HG02588 (cell line): ENCODE data around the gene RBMS1.

Experiments used
- ATAC-seq: cut with Tn5 transposase; IDR thresholded peaks from one replicate; pipeline ENCODE4 v1.9.1; 2021; ENCODE audit warnings: mild to moderate bottlenecking, moderate library complexity; ENCODE audit not compliant: unreplicated experiment

Gene RBMS1

DNA sequence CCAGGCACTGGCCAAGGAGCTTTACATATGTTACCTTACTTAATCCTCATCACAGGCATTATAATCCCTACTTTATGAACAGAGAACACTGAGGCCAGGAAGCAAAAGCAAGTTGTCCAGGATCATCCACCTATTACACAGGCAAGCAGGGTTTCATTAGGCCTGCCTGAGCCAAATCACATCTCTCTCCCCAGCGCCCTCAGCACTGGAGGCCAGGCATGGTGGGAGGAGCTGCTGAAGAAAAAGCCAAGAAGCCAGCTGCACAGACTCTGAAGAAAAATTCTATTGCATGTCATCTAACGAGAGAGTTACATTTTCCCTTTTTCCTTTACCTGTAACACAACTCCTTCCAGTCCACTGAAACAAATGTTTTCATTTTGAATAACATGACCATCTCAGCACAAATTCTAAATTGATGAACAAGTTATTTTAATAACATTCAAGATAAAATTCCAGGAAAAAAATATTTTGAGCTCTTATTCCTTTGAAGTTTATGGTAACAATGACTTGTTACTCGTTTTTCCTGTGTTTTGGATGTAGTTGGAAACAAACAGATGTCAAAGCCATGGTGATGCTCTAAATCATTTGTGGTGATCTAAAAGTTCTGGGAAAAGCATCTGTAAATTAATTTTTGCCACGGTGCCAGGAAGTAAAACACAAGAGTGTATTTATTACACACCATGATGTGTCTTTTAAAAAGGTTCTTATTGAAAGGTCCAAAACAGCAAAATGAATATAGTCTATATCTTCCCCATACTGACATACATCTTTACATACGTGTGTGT lies 154.5 kb downstream of the RBMS1 start:
- ATAC-seq = no peak

- ATAC-seq = no peak
Observed at GRCh38 chr2:160337728-160338127, 155.9 kb downstream of the RBMS1 start.

- ATAC-seq = no peak
Observed at GRCh38 chr2:160336635-160337034, 157.0 kb downstream of the RBMS1 start.

DNA sequence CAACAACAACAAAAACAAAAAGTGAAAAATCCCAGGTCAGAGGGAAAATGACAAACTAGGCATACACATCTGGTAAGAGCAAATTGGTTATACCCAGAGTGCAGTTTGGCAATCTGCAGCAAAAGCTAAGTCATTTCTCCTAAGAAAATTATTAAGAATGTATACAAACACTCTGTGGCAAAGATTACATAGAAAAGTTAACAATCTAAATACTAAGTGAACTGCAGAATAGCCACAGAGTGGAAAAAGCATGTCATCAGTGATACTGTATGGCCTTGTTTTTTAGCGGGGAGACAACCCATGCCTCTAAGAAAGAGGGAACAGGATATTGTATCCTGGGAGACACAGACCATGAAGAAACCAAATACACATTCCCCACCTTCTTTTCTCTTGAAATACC lies 157.5 kb downstream of the RBMS1 start:
- ATAC-seq = no peak

GRCh38 chr2:160335441-160335840 lies 158.2 kb downstream of the RBMS1 start:
- no peak for ATAC-seq

DNA sequence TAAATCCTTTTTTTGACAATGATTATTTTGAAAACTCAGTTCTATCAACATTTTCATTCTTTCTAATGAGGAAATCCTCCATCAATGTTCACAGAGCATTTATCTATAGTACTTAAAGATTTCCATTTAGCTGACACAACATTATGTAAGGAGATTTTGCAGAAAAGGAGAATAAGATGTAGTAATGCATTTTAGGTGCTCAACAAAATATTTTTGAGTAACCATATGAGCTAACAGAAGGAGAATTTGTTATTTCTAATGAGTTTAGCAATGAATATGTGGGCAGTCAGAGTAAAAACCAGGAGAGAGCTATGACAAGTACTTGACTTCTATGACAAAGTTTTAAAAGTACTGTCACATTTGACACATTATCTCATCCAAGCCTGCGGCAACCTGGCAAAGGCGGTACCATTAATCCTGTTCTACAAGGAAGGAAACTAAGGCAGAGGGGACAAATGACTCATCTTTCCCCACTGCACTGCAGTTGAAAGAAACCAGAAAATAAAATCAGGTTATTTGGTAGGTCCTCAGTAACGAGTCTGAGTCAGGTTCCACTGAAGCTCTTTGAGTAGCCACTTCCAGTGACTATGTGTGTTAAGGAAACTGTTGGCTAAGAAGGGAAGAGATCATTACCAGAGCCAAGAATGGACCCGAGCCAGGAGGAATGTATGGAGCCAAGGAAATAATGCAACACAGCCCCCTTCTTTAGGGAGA lies 159.4 kb downstream of the RBMS1 start:
- ATAC-seq = no peak

DNA sequence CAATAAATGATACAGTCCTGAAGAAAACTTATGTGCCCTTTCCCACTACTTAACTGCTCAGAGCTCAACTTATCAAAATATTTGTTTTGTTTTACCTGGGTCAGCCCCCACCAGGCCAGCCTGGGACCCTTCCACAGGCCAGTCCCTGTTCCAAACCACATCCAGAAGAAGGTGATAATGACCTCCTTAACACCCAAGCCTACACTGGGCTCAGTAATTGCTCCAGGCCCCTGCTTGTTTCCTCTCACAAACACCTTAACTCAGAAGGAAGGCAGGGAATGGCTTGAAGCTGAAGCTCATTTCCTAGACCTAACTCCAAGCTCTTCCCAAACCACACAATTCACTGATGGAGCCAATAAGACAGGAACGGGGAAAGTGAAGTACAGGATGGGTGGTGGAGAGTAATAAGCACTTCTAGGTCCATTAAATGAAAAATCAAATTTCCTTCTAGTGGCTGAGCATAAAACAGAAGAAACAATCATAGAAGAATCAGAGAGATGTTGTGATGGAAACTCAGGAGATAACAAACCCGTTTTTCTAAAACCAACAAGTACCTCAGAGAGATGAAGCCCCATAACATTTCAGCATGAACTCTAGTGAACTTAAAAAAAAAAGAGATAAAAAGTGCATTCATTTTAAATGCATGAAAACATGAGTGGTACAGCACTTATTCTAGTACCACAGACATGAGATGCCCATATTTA lies 160.1 kb downstream of the RBMS1 start:
- ATAC-seq = no peak

DNA sequence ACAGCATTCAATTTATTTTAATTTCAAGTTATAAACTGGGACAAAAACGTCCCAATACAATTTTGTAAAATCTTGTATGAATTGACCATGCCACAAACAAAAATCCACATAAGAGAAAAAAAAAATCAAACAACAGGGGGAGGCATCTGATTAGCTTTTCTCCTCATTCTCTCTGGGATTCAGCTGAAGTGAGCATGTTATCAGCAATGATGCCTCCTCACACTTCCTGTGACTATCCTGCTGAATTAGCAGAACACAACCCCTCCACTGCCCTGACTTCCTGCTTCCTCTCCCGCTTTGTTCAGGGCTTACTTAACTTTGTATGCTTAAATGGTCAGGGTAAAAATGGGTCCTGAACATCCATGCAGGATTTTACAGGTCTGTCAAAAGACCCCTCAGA lies 161.3 kb downstream of the RBMS1 start:
- no peak for ATAC-seq

DNA sequence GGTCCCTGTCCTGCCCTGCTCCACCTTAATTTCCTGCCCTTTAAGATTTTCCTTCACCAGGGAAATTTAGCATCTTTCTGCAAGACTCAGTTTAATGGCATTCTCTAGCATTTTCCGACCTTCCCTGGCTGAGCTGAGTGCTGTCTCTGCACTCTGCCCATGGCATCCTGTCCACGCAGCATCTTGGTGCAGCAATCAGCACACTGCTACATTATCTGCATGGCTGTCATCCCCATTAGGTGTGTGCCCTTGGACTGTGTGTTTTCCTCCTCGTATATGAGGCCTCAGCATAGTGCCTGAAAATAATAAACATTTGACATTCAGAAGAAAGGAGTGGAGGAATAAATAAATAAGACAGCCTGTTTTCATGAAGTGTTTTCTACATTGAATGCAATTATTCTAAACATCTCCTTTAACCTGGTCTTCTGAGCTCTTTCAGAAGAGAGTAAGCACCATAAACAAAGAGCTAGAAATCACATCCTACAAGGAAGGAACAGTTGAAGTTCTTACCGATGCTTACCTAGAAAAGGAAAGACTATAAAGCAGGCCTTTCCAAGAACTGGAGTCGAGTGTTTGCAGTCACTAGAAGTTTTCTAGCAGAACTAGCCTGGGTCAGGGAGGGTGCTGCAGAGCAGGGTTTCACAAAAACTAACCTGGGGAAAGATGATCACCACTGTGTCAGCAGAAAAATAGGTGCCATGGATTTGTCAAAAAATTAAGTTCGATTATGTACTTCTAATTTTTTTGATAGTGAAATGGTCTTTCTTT lies 162.2 kb downstream of the RBMS1 start:
- no peak for ATAC-seq

- ATAC-seq = no peak
Observed at GRCh38 chr2:160328811-160329527, 164.6 kb downstream of the RBMS1 start.

DNA sequence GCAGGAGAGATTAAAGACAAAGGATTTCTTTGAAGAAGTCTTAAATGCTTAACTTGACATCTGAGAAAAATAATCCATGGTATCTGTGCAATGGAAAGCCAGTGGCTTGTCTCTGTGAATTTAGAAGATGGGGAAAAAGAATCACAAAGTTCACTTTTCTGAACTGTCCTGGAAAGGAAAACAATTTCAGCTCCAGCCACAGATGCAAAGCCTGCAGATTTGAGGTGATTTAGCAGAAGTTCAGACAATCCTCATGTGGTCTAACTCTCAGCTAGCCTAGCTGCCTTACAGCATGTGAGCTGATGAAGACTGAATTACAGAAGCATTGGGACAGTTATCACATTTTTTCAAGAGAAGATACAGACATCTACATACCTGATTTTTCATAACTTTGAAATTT lies 166.8 kb downstream of the RBMS1 start:
- ATAC-seq = no peak

- ATAC-seq = no peak
Observed at GRCh38 chr2:160325418-160325817, 168.2 kb downstream of the RBMS1 start.

- ATAC-seq = no peak
Observed at GRCh38 chr2:160324917-160325316, 168.7 kb downstream of the RBMS1 start.

DNA sequence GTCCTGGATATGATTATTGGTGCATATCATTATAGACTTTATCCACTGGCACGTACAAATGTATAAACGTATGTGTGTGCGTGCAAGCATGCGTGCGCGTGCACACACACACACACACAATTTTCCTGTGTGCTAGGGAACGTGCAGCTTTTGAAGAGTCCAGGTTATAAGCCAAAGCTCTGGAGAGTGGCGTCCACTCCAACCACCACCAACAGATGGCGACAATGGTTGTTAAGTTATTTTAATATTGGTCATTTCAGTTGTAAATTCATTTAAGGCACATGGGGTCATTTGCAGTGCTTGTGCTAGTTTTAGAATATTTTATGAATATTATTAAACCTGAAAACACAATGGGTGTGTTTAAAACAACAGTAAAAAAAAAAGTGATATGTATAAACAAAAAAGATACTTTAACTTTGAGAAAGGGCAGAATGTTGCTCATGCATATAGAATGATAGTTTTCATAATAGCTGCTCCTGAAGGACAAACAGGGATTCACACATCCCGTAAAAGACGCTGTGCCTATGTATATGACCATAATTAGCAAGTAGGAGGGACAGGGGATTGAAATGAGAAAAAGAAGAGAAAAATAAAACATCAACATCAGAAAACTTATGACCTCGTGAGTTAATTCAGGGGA lies 169.3 kb downstream of the RBMS1 start:
- no peak for ATAC-seq

DNA sequence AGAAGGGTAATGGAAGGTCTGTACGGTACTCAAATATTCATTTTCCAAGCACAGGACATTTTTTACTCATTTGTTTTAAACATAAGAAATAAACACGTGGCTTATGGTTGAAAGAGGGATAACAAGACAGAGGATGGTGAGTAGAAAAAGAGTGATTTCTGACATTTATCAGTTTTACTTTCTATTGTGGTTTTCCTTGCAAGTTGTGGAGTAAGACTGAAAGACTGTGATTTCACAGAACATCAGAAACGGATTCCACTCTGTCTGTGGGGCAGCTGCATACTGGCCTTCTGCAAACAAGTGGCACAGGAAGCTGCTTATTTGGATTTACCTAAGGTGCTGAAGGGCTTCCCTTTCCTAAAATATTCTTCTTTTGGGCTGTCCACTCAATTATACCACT lies 171.3 kb downstream of the RBMS1 start:
- peak; percentile 53 for ATAC-seq

DNA sequence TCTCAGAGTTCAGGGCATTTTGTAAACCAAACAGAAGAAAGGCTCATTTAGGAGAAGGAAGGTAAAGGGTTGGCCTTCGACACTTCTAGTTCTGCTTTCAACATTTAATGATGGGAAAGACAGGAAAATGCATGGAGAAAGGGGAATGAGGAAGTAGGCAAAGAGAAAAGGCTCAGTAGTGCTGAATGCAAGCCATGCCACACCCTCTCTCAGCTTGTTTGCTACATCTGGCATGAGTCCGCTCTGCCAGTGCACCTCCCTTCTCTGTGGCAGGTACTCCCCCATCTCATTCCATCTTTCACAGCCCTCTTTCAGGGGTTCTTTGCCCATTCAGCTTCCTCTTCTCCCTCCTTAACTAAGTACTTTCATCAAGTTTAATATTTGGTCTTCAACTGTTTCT lies 172.6 kb downstream of the RBMS1 start:
- ATAC-seq = no peak

DNA sequence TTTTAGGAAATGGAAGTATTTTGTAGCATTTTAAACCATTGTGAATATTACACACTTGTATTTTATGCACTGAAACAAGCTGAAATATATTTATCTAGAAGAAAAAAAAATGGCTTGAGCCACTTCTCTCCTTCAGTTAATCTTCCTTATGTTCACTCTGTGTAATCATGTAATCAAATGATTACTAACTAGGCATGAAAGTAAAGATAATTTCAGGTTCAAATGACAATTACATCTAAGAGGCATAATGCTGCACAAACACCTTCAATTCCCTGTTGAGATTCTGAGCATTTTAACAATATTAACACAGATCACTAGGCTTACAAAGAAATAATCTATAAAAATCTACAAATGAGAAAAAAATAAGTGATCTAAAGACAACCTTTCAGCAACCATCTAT lies 173.9 kb downstream of the RBMS1 start:
- no peak for ATAC-seq

DNA sequence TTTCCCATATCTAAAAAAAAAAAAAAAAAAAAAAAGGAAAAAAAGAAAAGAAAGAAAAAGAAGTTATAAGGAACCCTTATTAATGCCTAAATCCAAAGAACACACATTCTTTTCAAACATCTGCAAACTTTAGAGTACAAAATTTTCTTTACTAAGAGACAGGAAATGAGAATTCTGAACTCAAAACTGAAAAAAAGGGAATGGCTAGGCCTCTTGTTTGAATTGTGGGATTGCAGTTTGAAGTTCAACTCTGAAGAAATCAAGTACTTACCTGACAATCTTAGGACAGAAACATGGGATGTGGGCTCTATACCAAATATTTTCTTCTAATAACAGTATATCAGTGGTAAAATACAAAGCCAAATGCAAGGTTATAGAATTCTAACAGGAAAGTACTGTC lies 175.4 kb downstream of the RBMS1 start:
- no peak for ATAC-seq

GRCh38 chr2:160317181-160318099 lies 176.2 kb downstream of the RBMS1 start:
- no peak for ATAC-seq
